HG03565 (cell line): ENCODE data around the gene SSH3.
"Not testable (repeated sequence)": the region's sequence is repeated elsewhere in the genome, so short reads cannot be mapped to it uniquely, and the experiment has no call there.

Source experiments
- ATAC-seq: cut with Tn5 transposase; IDR thresholded peaks from one replicate; pipeline ENCODE4 v1.9.1; 2021; ENCODE audit warnings: mild to moderate bottlenecking, moderate library complexity; ENCODE audit not compliant: unreplicated experiment

Gene SSH3

DNA sequence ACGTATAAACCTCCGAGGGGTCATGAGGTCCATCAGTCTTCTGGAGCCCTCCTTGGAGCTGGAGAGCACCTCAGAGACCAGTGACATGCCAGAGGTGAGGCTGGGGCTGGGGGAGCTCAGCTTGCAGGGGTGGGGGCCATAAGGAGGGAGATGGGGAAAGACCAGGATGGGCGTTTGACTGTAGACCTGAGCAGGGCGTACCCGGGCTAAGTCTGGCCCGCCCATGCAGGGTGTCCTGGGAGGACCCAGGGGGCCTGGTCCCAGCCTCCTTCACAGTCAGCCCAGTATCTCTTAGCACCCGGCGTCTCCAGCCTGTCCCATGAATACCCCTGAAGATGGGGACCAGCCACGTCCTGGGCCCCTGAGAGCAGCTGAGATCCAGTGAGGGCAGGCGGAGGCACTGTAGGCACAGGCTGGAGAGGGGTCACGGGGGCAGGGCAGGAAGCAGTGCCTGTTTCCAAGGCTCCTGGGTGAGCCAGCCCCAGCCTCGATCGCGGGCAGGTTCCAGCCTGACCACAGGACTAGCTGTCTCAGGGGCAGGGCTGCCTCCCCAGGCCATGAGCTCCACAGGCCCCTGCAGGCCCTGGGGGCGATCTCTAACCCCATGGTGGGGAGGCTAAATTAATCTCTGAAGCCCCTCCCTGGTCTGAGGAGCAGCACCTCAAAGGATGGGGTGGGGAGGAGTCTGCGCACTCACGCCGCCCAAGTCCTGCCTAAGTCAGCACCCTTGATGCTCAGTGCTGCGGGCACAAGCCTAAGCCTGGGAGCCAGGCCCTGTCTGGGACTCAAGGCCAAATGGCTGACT is 7.1 kb downstream of the SSH3 start:
- no peak for ATAC-seq

DNA sequence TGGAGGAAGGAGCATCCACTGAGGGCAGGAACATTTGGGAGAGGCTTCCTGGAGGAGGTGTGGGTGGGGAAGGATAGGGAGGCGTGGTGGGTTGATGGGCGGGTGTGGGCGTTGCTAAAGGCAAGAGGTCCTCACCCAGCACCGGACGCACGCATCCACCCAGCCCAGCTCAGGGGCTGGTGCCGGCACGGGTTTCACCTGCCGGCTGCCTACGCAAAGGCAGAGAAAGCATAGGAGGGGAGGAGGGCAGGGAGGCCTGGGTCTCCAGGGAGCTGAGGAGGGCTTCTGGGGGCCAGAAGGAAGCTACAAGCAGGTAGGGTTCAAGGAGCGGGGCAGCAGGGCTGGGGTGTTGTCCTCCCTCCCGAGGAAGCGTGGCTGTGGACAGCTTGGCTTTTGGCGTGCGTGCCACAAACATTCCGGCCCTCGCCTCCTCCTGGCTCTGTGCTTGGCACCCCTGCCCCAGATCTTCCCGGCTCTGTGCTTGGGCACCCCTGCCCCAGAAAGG is 7.8 kb downstream of the SSH3 start:
- no peak for ATAC-seq

DNA sequence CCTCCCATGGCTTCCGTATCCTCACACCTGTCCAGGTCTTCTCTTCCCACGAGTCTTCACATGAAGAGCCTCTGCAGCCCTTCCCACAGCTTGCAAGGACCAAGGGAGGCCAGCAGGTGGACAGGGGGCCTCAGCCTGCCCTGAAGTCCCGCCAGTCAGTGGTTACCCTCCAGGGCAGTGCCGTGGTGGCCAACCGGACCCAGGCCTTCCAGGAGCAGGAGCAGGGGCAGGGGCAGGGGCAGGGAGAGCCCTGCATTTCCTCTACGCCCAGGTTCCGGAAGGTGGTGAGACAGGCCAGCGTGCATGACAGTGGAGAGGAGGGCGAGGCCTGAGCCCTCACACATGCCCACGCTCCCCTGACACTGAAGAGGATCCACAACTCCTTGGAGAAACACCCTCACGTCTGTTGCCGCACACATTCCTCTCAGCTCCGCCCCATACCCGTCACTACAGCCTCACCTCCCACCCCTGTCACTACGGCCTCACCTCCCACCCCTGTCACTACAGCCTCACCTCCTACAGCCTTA is 8.3 kb downstream of the SSH3 start:
- ATAC-seq, result no peak

DNA sequence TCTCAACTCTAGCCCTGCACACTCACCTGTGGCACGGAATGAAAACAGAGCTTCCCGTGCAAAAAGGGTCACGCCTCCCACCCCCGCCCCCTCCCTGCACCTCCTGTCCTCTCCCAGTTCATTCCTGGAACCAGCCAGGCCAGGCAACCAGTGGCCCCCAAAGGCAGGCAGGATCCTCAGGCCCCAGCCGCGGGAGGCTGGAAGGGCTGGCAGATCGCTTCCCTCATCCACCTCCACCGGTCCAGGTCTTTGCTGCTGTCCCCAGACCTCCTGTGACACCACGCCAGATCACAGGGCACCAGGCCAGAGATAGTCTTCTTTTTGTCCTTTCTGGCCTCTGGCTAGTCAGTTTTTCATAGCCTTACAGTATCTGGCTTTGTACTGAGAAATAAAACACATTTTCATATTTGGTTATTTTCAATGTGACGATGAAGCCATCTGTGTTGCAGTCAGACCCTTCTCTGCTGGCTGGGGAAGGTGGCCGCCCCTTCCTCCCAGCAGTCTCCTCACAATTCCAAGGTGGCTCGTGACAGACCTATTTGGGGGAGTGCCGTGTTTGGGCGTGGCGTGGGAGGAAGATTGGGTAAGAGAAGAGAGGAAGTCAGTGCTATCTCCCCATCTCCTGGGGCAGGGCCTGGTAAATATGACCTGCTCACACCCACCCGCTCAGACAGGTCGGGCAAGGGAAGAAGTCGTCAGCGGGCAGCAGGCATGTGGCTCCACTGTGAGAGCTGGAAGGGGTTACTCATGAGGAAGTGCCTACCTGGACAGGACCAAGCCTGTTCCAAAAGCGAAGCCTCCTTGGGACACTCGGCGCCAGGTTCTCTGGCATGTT is 9.1 kb downstream of the SSH3 start:
- no peak for ATAC-seq

DNA sequence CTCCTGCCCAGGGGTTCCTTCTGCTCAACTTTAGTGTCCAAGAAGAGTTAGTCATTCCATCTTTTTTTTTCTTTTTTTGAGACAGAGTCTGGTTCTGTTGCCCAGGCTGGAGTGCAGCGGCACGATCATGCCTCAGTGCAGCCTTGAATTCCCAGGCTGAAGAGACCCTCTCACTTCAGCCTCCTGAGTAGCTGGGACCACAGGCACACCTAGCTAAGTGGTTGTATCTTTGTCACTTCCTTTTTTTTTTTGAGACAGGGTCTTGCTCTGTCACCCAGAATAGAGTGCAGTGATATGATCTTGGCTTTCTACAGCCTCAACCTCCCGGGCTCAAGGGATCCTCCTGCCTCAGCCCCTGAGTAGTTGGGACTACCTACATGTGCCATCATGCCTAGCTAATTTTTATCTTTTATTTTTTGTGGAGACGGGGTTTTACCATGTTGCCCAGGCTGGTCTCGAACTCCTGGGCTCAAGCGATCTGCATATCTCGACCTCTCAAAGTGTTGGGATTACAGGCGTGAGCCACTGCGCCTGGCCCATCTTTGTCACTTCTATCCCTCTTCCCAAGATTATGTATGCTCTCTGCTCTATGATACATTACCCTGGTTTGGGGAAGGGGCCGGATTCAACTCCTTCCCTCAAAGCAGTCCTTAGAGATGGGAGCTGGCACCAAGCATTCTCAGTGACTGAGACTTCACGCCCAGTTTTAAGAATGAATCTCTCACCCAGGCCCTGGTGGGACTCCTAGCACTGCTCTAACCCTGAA is 10.0 kb downstream of the SSH3 start:
- no peak for ATAC-seq

DNA sequence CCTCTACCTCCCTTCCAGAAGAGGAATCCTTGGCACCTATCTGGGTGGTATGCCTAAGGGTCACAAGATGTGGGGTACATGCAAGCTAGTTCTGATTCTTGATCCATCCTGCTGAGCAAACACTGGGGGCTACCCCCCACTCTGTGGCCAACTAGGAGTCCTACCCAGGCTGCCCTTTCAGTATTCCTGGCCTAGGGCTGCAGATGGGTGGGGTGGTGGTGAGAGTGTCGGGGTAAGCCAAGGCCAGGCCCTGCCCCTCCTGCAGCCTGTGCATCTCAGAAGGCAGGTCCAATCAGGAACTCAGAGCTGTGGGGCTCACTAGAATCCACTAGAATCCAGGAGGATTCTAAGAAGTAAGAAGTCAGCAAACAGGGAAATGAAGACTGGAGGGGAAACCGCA is 10.9 kb downstream of the SSH3 start:
- ATAC-seq, result no peak

DNA sequence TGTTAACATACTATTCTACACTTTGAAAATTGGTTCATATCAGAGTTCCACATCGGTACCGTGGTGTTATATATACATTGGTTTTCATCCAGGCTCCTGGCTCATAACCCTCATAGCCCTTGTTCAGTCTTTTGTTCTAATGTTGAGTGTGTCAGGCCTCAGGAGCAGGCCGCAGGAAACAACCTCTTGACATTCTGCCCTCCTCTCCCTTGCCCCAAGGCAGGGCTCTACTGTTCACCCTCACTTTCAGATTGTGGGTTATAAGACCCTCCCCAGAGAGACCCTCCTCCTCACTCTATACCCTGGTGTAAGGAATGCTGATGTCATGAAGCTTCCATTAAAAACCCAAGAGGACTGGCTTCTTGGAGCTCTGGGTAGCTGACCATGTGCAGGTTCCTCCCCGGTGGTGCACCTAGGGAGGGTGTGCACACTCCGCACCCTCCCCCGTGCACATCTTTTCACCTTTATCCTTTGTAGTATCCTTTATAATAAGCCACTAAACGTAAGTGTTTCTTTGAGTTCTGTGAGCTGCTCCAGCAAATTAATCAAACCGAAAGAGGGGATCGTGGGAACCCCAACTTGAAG is 12.1 kb downstream of the SSH3 start:
- ATAC-seq, result no peak

DNA sequence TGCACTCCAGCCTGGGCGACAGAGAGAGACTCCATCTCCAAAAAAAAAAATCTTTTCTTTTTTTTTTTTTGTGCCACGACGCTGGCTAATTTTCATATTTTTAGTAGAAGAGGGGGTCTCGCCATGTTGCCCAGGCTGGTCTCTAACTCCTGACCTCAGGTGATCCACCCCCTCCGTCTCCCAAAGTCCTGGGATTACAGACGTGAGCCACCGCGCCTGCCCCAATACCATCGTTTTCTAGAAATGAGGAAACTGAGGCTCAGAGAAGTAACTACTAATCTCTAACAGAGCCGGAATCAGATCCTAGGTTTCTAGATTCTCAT is 13.5 kb downstream of the SSH3 start:
- ATAC-seq, result no peak

DNA sequence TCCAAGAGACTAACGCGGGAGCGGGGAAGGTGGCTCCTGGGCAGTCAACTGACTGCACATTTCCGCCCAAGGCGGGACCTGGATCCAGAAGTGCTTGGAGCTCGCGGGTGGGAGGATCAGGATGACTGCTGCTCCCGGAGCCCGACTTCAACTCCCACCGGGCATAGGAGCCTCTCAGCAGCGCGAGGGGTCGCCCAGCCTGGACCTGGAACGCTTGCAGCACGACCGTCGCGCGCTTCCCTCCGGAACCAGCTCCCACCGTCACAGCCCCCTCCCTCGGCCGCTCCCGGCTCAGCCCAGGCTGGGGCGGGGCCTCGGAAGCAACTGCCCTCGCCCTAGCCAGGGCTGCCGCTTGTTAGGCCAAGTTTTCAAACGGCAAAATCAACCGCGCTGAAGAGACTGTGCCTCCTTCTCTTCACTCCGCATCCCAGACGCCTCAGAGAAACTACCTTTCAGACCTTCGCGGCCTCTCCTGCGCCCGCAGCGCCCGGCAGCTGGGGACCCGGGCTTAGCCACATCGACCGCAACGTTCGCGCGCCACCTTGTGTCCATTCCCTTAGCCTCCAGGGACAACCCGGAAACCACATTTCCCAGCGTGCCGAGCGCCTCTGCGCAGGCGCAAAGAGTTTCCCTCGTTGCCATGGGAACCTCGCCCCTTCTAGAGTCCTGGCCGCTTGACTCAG is 14.0 kb downstream of the SSH3 start:
- peak; percentile 75 for ATAC-seq

DNA sequence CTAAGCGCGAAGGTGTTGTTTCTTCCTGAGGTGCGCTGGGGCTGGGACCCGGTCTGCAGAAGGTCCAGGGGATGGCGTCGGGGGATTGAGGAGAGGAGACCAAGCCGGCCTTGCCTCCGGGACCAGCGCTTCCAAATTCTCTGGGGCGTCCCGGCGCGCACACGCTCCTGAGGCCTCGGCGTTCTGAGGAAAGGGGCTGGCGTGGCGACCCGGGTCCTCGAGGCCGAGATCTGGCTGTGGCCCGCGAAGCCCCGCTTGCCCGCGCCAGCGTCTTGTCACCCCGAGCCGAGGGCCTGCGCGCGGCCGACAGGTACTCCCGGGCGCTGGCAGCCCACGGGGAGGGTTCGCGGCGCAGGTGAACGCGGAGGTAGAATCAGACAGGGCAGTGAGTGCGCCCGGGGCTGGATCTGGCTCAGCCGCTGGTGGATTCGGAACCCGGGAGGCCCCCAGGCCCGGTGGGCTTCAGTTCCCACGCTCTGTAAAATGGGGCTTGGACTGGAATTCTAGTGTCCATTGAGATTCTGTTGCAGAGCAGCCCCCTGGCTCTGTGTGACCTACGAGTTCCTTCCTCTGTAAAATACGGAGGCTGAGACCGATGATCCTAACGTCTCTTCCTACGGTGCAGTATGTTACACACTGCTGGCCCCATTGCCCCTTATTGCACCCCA is 14.7 kb downstream of the SSH3 start:
- ATAC-seq, result no peak

DNA sequence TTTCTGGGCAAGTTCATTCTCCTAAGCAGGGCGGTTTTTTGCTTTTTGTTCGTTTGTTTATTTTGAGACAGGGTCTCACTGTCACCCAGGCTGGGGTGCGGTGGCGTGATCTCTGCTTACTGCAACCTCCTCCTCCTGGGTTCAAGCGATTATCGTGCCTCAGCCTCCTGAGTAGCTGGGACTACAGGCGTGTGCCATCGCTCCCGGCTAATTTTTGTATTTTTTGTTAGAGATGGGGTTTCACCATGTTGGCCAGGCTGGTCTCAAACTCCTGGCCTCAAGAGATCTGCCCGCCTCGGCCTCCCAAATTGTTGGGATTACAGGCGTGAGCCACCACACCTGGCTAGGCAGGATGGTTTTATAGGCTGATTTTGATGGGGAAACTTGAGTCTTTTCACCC is 15.5 kb downstream of the SSH3 start:
- ATAC-seq, result not testable (repeated sequence)

DNA sequence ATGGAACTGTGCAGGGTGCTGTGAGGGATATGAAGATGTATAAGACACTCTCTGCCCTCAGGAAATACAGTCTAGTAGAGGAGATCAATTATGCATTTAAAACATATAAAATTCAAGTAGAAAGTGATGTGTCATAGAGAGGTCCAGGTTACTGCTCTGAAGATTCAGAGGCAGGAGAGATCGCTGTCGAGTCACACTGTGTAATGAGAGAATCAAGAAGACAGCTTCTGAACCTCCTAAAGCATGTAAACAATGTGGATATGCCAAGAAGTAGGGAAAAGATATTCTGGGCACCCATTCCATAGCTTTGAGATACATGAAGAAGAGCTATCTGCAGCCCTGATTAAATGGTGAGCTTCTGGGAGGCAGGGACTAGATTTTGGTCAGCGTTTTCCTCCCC is 16.7 kb downstream of the SSH3 start:
- ATAC-seq, result no peak

DNA sequence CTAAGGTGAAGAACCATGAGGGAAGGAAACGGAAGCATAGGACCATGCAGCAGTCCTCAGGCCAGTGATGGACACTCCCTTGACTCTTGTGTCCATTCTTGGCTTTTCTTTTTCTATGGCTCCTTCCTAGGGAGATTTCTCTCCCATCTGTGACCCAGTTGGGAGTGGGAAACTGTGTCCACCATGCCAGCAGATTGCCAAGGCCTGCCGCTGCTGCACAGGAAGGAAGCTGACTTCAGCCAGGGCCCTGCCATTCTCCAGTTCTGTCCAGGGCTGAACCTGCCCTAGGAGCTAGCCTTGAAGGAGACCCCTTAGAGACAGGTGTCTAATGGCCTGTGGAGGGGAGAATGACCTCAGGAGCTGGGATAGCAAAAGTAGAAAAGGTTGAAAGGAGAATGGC is 17.4 kb downstream of the SSH3 start:
- no peak for ATAC-seq

DNA sequence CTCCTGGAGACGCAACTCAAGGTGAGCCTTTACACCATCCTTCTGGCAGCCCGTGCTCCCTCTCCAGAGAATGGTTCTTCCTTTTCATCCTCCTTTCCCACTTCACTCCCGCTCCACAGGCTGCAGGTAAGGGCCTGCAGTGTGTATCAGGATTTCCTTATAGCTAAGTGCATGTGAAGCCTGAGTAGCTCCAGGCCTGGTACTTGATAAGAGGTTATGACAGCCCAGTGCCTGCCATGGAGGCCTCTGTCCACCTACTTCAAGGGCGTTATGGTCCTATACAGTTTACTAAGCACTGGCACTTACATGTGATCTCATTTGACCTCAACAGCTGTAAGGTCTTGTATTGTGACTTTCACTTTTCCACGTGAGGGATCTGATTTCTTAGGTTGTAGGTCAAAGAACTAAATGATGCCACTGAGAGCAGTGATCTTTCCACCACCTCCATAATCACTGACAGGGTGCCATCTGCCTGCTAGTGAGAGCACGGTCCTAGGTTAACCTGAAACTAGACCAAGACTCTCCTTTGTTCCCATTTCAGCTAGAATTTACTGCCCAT is 18.1 kb downstream of the SSH3 start:
- ATAC-seq, result no peak

DNA sequence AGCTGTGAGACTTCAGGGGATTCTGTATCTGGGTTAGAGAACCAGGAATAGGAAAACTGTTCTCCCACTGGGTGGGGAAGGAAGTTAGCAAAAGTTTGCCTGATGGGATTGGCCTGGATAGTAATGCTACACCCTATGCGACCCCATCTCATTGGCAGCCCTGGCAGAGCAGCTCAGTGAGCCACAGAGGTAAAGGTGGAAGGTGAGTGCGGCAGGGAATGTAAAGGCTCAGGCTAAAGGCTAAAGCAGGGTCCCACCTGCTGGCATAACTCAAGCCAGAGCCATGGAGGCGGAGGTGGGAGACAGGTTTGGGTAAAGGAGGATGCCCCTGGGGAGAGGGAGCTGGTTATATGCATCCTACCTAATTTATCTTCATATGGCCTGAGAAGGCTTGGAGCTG is 18.7 kb downstream of the SSH3 start:
- ATAC-seq, result no peak

DNA sequence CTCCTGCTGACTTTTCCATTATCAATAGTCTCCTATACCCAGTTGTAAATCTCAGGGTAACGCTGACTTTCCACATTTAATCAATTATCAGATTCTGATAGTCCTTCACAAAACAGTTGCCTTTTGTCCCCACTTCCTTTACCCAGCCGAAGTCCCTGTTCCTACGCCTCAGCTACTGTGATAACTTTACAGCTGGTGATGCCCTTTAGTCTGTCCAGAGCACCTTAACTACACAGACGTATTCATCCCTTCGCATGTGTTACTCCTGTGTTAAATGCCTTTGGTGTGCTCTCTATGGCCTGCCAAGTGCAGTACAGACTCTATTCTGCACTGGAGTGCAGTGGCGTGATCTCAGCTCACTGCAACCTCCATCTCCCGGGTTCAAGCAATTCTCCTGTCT is 20.2 kb downstream of the SSH3 start:
- ATAC-seq, result no peak

DNA sequence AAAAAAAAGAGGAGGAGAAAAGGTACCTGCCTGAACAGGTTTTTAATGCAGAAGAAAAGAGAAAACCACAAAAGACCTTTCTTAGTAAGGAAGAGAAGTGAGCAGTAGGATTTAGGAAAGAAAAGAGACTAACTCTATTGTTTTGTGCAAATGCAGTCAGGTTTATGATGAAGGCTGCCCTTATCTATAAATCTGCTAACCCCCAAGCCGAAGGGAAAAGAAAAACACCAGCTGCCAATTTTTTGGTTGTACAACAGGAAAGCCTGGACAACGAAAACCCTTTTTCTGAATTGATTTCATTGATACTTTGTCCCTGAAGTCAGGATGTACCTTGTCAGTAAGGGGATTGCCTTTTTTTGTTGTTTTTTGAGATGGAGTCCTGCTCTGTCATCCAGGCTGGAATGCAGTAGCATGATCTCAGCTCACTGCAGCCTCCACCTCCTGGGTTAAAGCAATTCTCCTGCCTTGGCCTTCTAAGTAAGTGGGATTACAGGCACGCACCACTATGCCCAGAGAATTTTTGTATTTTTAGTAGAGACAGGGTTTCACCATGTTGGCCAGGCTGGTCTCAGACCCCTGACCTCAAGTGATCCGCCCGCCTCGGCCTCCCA is 28.9 kb downstream of the SSH3 start:
- ATAC-seq, result no peak

DNA sequence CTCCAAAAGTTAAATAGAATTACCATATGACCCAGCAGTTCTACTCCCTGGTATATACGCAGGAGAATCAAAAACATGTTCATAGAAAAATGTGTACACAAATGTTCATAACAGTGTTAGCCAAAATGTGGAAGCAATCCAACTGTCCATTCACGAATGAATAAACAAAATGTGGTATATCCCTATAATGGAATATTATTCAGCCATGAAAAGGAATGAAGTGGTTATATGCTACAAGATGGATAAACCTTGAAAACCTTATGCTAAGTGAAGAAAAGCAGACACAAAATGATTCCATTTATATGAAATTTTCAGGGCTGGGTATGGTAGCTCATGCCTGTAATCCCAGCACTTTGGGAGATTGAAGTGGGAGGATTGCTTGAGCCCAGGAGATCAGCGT is 33.9 kb downstream of the SSH3 start:
- no peak for ATAC-seq

DNA sequence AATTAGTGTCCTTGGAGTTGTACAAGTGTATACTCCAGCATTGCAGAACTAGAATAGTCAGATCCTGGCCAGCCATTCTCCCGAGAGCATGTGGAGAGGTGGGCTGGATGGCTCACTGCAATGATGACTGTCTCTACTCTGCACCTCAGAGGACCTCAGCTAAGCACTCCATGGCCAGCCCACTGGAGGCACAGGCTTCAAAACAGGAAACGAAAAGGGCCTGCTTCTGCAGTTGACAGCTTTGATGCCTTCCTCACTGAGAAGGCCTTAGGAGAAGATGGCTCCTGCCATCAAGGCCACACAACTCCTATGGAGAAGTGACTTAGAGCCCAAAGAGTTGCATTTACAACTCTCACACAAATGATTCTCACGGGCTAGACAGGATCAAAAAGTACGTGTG is 40.9 kb downstream of the SSH3 start:
- no peak for ATAC-seq
